Measurements from ENCODE around the gene TNIP2.

Gene TNIP2

DNA sequence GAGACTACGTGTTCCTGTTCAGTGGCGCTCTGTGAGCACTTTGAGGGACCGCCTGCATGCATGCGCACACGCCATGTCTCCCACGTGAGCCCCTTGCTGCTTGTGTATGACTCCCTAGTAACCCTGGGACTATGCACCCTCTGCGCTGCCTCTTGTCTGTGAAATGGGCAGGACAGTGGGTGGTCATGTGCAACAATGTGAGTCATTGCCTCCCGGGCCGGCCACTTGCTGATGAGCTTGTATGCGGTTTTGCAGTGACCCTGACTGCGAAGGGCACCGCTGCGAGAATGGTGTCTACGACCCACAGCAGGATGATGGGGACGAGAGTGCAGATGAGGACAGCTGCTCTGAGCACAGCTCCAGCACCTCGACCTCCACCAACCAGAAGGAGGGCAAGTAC is 61.4 kb downstream of the TNIP2 start:
- H3K27me3 ChIP-seq (ENCODE audit: insufficient read depth, insufficient read length): no peaks in the 10 kb centered on the region
- H3K4me3 ChIP-seq (ENCODE audit: insufficient read length, low read depth): no peak overlapping the region
- H3K9ac ChIP-seq (ENCODE audit: insufficient read length, low read depth): no peak overlapping the region
- peaks cover 94% of the 10 kb centered on the region for H3K36me3 ChIP-seq (ENCODE audit: insufficient read depth, insufficient read length, low read length)
- TF ChIP-seq SUZ12 (IDR thresholded peaks at IDR 0.05; ENCODE audit: extremely low read depth, insufficient read depth, insufficient read length): no peak
- no peak for TF ChIP-seq ZNF274 (IDR thresholded peaks at IDR 0.05; ENCODE audit: low read depth, low read length)
- no peak for TF ChIP-seq YY1 (IDR thresholded peaks at IDR 0.05; ENCODE audit: insufficient read depth, insufficient read length)
- H3K9me3 ChIP-seq (ENCODE audit: insufficient read depth, low read length): no peaks in the 10 kb centered on the region
- no peak for DNase-seq (ENCODE audit: low read depth, low spot score)
- H3K4me1 ChIP-seq (ENCODE audit: insufficient read depth, insufficient read length): peaks cover 2% of the 10 kb centered on the region

DNA sequence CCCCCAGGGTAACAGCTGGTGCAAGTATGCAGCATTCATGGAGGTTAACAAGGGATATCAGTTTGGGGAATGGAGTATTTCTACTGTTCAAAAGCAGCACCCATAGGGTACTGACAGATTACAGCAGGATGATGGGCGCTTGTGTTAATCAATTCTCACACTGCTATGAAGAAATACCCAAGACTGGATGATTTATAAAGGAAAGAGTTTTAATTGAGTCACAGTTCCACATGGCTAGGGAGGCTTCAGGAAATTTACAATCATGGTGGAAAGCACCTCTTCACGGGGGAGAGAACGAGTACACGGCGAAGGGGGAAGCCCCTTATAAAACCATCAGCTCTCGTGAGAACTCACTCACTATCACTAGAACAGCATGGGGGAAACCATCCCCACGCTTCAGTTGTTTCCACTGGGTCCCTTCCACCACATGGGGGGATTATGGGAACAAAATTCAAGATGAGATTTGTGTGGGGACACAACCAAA is 64.1 kb downstream of the TNIP2 start:
- Histone ChIP-seq H3K9me3 (ENCODE audit: insufficient read depth, low read length) (no peaks in the 10 kb centered on the region), H3K27me3 (ENCODE audit: insufficient read depth, insufficient read length) (no peaks in the 10 kb centered on the region), H3K36me3 (ENCODE audit: insufficient read depth, insufficient read length, low read length) (peaks cover 94% of the 10 kb centered on the region), H3K4me3 (ENCODE audit: insufficient read length, low read depth) (no peak overlapping the region), H3K4me1 (ENCODE audit: insufficient read depth, insufficient read length) (peaks cover 2% of the 10 kb centered on the region), H3K9ac (ENCODE audit: insufficient read length, low read depth) (no peak overlapping the region)
- DNase-seq (ENCODE audit: low read depth, low spot score): no peak
- TF ChIP-seq YY1 (IDR thresholded peaks at IDR 0.05; ENCODE audit: insufficient read depth, insufficient read length): no peak
- no peak for TF ChIP-seq ZNF274 (IDR thresholded peaks at IDR 0.05; ENCODE audit: low read depth, low read length)
- no peak for TF ChIP-seq SUZ12 (IDR thresholded peaks at IDR 0.05; ENCODE audit: extremely low read depth, insufficient read depth, insufficient read length)

Data from NT2/D1 (cell line).